ENCODE results near the gene RNF150. TPM values are rescaled to one million over a fixed set of nuclear protein-coding genes. Genes with fewer than 3 reads are reported as not detected.

Gene RNF150
- total RNA-seq, 4 donors from 2014 or later = 0.65 to 4.8 (median 1.7) TPM

GRCh38 chr4:141065872-141066271 is 67.4 kb downstream of the RNF150 start:
- H3K4me3 ChIP-seq (ENCODE audit: low read depth, poor library complexity, severe bottlenecking) = no peak overlapping the region
- no peak for TF ChIP-seq POLR2A (IDR thresholded peaks at IDR 0.05)
- no peak for TF ChIP-seq CTCF (IDR thresholded peaks at IDR 0.05)
- no peak for DNase-seq (ENCODE audit: low spot score in 2 of 2)
- 92 to 94% methylated on average over 3 of the region's 3 CpGs for WGBS, 2 donors
- intact Hi-C loops (cut with DNase I; ENCODE audit: low total_unique reads) = no loop called here

DNA sequence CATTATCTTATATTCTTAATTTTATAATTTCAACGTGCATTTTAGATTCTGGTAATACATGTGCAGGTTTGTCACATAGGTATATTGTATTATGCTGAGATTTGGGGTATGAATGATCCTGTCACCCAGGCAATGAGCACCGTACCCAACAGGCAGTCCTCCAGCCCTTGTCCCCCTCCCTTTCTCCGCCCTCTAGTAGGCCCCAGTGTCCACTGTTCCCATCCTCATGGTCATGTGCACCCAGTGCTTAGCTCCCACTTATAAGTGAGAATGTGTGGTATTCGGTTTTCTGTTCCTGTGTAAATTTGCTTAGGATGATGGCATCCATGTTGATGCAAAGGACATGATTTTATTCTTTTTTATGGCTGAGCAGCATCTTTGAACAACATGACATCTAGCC is 70.6 kb downstream of the RNF150 start:
- intact Hi-C loops (cut with DNase I; ENCODE audit: low total_unique reads) = no loop called here
- H3K4me3 ChIP-seq (ENCODE audit: low read depth, poor library complexity, severe bottlenecking) = no peak overlapping the region
- TF ChIP-seq POLR2A (IDR thresholded peaks at IDR 0.05) = no peak
- no peak for TF ChIP-seq CTCF (IDR thresholded peaks at IDR 0.05)
- WGBS, 2 donors = 89 to 90% methylated on average over 4 of the region's 4 CpGs
- no peak for DNase-seq (ENCODE audit: low spot score in 2 of 2)

DNA sequence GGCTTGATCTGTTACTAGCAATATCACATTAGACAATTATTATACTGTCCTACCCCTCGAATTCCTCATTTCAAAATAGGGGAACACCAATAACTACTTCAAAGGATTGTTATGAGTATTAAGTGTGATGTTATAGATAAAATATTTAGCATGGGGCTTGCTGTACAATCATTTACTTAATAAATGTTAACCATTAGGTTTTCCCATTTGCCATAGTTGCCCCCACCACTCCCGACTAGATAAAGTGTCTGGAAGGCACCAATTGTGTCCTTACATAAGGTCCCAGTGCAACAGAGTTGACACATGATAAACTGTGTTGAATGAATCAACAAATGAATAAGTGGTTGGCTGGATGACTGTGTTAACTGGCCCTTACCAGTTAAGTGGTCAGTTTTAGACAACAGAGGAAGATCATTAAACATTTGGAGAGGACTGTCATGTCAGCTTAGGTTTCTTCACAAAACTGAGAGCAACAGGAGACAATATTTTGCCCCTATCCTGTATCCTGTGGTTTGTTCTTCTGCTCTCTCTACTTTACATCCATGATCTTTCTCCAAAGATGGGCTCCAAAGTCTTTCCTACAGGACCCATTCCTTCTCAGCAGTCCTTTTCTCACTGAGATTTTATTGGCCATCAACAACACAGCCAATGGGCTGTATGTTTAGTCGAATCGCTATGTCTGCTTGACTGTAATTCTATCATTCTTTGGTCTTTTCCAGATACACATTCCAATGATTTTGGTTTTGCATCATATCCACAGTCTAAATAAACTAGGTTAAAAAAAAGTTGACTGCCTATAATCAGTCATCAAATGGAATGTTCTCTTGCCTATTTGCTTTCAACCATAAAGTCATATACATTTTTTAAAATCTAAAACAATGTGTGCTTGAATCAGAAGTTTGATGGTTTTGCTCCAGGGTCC is 74.4 kb downstream of the RNF150 start:
- H3K4me3 ChIP-seq (ENCODE audit: low read depth, poor library complexity, severe bottlenecking) = no peak overlapping the region
- DNase-seq (ENCODE audit: low spot score in 2 of 2) = no peak
- intact Hi-C loops (cut with DNase I; ENCODE audit: low total_unique reads) = no loop called here
- WGBS, 2 donors = 86 to 87% methylated on average over 4 of the region's 4 CpGs
- no peak for TF ChIP-seq CTCF (IDR thresholded peaks at IDR 0.05)
- TF ChIP-seq POLR2A (IDR thresholded peaks at IDR 0.05) = no peak

DNA sequence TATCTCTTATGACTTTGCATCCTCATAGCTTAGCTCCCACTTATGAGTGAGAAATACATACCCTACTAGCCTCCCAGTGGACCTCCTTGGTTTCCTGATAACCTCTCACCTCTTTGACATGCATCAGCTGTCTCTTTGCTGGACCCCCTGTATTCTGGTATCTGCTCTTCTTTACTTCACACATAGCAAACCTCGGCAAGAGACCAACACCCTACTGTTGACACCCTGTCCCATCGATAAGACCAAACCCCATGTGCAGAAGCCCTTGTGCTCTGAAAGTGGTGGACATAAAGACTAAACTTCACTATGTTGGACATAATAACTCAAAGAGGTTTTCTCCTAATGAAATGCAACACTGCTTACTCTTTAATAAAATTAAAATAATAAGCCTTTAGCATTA is 75.7 kb downstream of the RNF150 start:
- intact Hi-C loops (cut with DNase I; ENCODE audit: low total_unique reads) = no loop called here
- no peak for DNase-seq (ENCODE audit: low spot score in 2 of 2)
- H3K4me3 ChIP-seq (ENCODE audit: low read depth, poor library complexity, severe bottlenecking) = no peak overlapping the region
- 90 to 93% methylated on average over 2 of the region's 2 CpGs for WGBS, 2 donors
- TF ChIP-seq CTCF (IDR thresholded peaks at IDR 0.05) (no peak), POLR2A (IDR thresholded peaks at IDR 0.05) (no peak)

DNA sequence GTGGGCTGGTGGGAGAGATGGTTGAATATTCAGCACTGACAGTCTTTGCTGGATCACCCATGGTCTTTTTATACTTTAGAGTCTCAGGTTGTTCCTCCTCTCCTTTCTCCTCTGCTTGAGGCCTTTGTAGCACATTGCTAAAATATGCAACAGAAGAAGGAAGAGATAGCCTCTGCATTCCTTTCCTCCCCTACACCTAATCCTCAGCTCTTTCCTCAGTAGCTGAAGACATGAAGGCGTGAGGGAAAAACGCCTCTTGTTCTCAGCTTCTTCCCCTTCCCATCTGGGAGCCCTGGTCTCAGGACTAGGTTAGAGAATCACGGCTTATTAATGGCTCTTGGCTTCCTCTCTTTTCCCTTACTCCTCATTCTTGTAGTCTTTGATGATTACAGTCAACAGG is 76.8 kb downstream of the RNF150 start:
- 88 to 91% methylated on average over 3 of the region's 3 CpGs for WGBS, 2 donors
- DNase-seq (ENCODE audit: low spot score in 2 of 2) = no peak
- no peak overlapping the region for H3K4me3 ChIP-seq (ENCODE audit: low read depth, poor library complexity, severe bottlenecking)
- intact Hi-C loops (cut with DNase I; ENCODE audit: low total_unique reads) = no loop called here
- TF ChIP-seq POLR2A (IDR thresholded peaks at IDR 0.05) (no peak), CTCF (IDR thresholded peaks at IDR 0.05) (no peak)
